Astrocyte of the spinal cord (primary cell): Measurements from ENCODE around the gene PAX1.

ENCODE experiments used
- DNase-seq: peaks from one replicate; pipeline ENCODE4 v3.0.0; 2011; ENCODE audit warnings: low read depth, low spot score
- H3K4me3 ChIP-seq: 2 replicates; pipeline ENCODE4 v1.5.1; 2011; ENCODE audit warnings: low read depth, mild to moderate bottlenecking, low read length, moderate library complexity
- CTCF ChIP-seq: IDR thresholded peaks from 2 replicates; pipeline ENCODE4 v1.5.1; 2012; ENCODE audit warnings: low read depth, mild to moderate bottlenecking, low read length, inconsistent platforms
- in situ Hi-C: cut with HindIII; loops from 2 replicates; pipeline ENCODE4 v1.10.0; 2017; ENCODE audit warnings: low sequenced_read_pairs

PAX1 gene

DNA sequence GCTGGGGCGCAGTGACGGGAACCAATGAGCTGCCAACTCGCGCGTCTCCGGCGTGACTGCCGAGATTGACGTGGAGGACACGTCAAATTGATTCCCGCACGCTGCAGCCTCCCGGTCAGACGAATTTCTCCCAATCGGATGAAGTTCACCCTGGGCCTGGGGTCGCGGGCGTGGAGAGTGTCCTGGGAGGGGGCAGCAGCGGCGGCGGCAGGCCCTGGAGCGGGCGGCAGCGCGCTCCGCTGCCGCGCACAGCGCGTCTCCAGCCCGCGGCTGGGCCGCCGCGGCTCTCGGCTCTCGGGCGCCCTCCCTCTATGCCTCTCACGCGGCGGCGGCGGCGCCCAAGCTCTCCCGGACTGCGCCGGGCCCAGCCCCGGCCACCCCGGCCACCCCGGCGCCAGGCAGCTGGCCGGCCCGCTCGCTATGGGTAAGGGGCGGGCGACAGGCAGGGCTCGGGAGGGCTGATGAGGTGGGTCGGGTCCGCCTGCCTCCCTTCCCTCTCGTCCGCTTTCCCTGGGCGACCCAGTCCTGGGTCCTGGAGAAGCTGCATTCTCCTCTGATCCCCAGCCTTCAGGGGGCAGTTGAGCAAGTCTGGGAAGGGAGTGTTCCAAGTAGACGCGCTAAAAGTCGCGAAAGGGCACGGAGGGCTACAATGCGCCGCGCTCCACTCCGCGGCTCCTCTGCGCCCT, at the start of gene PAX1:
Gene PAX1, plus strand, starts transcription at position 90 of the 686 bp plus-strand sequence. Its CDS starts 49 bp downstream, at position 139.
- no peak for TF ChIP-seq CTCF
- H3K4me3 ChIP-seq, result no peak within 1 kb of the TSS
- DNase-seq, result no peak
- in situ Hi-C loops, result no loop called here

DNA sequence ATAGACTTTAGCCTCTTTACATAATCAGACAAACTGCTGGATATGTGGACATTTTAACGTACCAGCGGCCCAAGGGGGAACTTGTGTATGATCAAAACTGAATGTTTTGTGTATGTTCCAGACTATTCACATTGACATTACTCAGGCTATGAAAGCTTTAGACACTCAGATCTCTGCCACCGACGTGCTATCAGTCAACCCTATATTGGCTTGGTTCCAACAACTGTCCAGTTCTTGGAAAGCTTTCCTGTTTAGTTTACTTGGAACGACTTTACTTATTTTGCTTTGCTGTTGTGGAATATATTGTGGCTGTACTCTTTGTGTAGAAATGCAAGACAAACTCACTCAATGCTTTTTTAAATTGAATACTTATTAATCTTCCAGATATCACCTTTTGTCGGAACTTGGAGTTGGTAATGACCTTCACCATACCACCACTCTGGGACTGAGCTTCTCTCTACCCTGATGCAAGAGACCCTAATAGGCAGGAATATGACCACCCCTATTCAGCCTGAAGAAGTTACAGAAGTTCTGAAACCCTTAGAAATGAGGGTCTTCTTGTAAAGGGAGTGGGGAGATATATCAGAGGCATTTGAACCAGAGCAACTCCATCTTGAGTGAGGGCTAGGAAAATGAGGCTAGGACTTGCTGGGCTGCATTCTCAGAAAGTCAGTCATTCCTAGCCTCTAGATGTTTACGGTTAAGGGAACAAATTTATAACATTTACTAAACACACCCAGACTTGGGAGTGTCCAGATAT, 49.0 kb upstream of the PAX1 start:
- in situ Hi-C loops, result no loop called here
- TF ChIP-seq CTCF, result no peak
- no peak overlapping the region for H3K4me3 ChIP-seq
- no peak for DNase-seq

DNA sequence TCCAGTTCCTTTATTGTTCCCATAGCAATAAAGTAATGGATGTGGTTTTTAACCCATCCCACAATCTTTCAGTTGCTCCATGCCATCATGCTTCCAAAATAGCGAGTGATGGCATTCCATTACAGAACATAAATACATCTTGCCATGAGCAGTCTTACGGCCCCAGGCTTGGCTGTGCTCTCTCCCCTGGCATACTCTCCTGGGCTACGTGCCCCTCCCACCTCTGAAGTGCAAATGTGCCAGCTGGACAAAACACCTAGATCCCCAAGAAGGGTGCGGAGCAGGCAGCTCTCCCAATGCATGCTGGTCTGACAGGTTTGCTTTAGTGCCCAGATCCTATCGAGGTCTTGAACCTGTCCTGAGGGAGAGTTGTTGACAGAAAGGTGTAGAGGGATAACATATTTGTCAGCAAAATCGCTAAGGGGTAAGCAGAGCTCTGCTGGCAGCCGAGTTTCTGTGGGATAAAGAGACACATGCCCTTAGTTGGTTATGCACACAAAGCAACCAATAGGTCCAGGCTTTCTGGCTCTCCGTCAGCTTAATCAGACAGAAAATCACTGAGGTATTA, 43.9 kb upstream of the PAX1 start:
- TF ChIP-seq CTCF, result no peak
- DNase-seq, result no peak
- no peak overlapping the region for H3K4me3 ChIP-seq
- in situ Hi-C loops, result no loop called here

DNA sequence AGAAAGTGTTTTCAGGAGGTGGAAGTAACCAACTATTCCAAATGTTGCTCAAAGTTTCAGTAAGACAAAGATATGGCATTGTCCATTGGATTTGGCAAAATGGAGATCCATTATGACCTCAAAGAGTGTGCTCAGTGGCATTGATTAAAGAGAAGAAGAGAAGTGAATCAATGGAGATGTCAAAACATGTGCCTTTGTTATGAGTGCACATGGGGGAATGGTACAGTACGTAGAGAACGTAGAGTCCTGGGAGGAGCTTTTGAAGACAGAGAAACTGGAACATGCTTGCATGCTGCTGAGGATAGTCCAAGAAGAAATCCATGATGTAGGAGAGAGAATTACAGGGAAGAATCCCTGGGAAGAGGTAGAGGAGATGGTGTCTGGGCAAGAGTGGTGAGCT, 42.0 kb upstream of the PAX1 start:
- in situ Hi-C loops, result no loop called here
- no peak overlapping the region for H3K4me3 ChIP-seq
- no peak for DNase-seq
- no peak for TF ChIP-seq CTCF

DNA sequence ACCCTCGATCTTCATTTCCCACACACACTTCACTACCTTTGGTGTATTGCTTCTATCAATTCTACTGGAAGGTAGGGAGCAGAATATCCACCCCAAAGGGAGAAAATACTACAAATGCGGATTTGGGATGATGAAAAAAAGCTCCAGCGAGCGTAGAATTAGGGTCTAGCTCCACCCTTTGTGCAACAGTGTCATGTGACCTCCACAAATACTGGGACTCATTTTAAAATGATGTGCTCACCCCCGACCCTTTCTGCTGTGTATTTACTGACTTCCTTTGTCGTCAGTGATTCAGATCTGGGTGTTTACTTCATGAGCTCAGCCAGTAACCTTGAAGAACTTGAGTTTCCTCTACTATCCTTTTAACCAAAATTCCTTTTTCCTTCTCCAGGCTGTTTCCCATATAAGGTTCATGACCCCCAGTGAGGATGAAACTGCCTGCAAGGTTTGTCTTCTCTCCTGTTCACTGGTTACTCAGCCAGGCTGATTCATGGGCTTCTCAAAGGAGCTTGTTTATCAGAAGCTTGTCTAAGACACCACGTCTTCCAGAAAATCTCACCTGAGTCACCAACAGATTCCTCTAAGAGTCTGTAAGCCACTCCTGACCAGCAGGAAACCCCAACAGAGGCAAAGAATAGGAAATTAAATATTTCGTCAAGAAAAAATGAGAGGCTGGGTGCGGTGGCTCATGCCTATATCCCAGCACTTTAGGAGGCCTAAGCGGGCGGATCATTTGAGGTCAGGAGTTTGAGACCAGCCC, 39.6 kb upstream of the PAX1 start:
- H3K4me3 ChIP-seq, result no peak overlapping the region
- DNase-seq, result no peak
- in situ Hi-C loops, result no loop called here
- no peak for TF ChIP-seq CTCF

DNA sequence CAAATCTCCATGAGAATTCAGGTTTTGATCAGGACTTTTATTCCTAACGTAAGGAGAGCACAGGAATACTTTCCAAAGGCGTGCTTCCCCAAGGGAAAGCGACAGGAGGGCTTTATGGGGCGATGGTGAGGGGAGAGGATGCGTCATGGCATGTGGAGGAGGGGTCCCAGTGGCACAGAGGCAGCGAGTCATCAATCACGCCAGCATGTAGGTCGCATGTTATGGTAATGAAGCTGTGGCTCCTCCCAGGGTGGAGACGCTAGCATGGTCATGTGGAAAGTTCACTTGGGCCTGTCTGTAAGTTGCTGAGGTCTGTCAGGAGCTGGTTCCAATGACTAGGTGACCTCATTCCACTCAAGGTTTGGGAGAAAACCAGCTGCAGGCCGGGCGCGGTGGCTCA, 35.3 kb upstream of the PAX1 start:
- H3K4me3 ChIP-seq, result no peak overlapping the region
- DNase-seq, result no peak
- in situ Hi-C loops, result no loop called here

More for the DNA sequence above, 35.3 kb upstream of the PAX1 start:
- TF ChIP-seq CTCF, result no peak
